ENCODE measurements around the gene FLOT2.
A peak's percentile ranks its signal among the peaks of the same experiment; 100 is the strongest.
"Not testable (repeated sequence)": the region's sequence is repeated elsewhere in the genome, so short reads cannot be mapped to it uniquely, and the experiment has no call there.

Gene FLOT2

DNA sequence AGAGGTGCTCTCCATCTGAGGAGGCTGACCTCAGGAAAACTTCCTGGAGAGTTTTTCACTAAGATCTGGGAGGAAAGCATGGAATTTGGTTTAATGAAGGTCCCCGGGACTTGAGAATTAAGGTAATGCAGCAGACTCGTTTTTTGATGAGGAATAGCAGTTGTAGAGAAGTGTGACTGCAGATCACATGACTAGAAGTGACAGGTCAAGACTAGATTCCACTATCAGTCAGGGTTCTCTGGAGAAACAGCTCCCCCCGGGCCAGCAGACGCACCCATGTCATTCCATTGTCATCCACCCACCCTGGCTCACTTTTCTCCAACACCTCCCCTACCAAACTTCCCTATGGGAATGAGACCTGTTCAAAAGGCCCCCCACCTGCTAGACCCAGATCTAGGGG lies 7.3 kb upstream of the FLOT2 start:
- no peak for DNase-seq
- Histone ChIP-seq H3K9me3 (no peaks in the 10 kb centered on the region), H3K36me3 (peaks cover 11 to 45% (median 37%) of the 10 kb centered on the region in 3 donors), H3K27me3 (no peaks in the 10 kb centered on the region), H3K27ac (no peak overlapping the region), H3K4me3 (no peak overlapping the region), H3K4me1 (peaks cover 0 to 37% (median 22%) of the 10 kb centered on the region in 4 donors)
- intact Hi-C loops (cut with DNase I; ENCODE audit: low total_unique reads), result loop anchor here (10.0 kb wide), 1 partner anchor 60 kb away; the partner anchor contains the start of gene FAM222B
- TF ChIP-seq, protein P1, sequence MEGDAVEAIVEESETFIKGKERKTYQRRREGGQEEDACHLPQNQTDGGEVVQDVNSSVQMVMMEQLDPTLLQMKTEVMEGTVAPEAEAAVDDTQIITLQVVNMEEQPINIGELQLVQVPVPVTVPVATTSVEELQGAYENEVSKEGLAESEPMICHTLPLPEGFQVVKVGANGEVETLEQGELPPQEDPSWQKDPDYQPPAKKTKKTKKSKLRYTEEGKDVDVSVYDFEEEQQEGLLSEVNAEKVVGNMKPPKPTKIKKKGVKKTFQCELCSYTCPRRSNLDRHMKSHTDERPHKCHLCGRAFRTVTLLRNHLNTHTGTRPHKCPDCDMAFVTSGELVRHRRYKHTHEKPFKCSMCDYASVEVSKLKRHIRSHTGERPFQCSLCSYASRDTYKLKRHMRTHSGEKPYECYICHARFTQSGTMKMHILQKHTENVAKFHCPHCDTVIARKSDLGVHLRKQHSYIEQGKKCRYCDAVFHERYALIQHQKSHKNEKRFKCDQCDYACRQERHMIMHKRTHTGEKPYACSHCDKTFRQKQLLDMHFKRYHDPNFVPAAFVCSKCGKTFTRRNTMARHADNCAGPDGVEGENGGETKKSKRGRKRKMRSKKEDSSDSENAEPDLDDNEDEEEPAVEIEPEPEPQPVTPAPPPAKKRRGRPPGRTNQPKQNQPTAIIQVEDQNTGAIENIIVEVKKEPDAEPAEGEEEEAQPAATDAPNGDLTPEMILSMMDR (IDR thresholded peaks at IDR 0.05), result no peak

DNA sequence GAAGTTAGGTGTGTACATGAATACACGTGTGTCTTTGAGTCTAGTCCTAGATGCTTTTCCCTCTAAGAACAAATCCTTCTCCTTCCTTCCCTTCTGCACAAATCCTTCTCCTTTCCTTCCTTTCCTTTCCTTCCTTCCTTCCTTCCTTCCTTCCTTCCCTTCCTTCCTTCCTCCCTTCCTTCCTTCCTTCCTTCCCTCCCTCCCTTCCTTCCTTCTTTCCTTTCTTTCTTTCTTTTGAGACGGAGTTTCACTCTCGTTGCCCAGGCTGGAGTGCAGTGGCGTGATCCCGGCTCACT lies 6.0 kb upstream of the FLOT2 start:
- not testable (repeated sequence) for H3K27ac ChIP-seq, DNase-seq, H3K4me3 ChIP-seq, H3K9me3 ChIP-seq, H3K27me3 ChIP-seq
- Histone ChIP-seq H3K4me1 (peaks cover 0 to 35% (median 15%) of the 10 kb centered on the region in 4 donors), H3K36me3 (peaks cover 4 to 32% (median 28%) of the 10 kb centered on the region in 3 donors)
- intact Hi-C loops (cut with DNase I; ENCODE audit: low total_unique reads), result loop anchor here (10.0 kb wide), 1 partner anchor 59 kb away; the partner anchor contains the start of gene FAM222B

DNA sequence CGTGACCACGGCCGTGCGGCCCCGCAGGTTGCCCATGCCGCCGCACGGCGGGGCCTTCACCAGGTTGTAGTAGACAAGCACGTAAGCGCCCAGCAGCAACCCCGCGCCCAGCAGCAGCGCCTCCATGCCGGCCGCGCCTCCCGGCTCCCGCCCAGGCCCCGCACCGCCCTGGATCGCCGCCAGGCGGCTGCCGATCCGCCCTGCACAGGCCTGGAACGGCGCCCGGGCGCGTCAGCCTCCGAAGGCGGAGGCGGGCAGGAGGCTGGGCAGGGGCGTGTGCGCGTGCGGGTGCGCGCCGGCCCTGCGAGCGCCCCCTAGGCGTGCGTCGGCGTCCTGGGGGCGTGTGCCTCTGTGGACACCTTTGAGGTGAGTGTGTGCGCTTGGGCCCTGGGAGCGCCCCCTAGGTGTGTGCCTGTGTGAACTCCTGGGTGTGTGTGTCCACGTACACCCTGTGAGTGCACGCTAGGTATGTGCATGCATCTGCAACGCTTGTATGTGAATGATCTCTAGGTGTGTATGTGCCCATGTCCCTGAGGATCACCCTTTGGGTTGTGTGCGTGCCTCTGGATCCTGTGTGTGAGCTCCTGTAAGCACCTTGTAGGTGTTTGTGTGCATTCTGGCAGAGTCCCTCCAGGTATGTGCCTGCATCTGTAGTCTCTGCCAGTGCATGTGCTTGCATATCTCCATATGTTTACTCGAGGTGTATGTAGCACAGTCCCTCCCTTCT lies 5.4 kb upstream of the FLOT2 start, which contains the start of gene DHRS13:
Gene DHRS13, minus strand, starts transcription at position 261 of the 727 bp plus-strand sequence. Its CDS starts 135 bp downstream, at position 126.
- Histone ChIP-seq H3K27ac (peak within 1 kb of the TSS; percentile 77 to 81), H3K4me3 (peak within 1 kb of the TSS; percentile 62 to 67), H3K27me3 (no peaks in the 10 kb centered on the region), H3K36me3 (peaks cover 4 to 27% (median 24%) of the 10 kb centered on the region in 3 donors), H3K4me1 (peaks cover 0 to 38% (median 16%) of the 10 kb centered on the region in 4 donors), H3K9me3 (no peaks in the 10 kb centered on the region)
- TF ChIP-seq, protein P1 (IDR thresholded peaks at IDR 0.05), result peak; percentile 75 to 84
- intact Hi-C loops (cut with DNase I; ENCODE audit: low total_unique reads), result loop anchor here (10.0 kb wide), 1 partner anchor 58 kb away; the partner anchor contains the start of gene FAM222B
- DNase-seq, result peak; percentile 74 to 90

DNA sequence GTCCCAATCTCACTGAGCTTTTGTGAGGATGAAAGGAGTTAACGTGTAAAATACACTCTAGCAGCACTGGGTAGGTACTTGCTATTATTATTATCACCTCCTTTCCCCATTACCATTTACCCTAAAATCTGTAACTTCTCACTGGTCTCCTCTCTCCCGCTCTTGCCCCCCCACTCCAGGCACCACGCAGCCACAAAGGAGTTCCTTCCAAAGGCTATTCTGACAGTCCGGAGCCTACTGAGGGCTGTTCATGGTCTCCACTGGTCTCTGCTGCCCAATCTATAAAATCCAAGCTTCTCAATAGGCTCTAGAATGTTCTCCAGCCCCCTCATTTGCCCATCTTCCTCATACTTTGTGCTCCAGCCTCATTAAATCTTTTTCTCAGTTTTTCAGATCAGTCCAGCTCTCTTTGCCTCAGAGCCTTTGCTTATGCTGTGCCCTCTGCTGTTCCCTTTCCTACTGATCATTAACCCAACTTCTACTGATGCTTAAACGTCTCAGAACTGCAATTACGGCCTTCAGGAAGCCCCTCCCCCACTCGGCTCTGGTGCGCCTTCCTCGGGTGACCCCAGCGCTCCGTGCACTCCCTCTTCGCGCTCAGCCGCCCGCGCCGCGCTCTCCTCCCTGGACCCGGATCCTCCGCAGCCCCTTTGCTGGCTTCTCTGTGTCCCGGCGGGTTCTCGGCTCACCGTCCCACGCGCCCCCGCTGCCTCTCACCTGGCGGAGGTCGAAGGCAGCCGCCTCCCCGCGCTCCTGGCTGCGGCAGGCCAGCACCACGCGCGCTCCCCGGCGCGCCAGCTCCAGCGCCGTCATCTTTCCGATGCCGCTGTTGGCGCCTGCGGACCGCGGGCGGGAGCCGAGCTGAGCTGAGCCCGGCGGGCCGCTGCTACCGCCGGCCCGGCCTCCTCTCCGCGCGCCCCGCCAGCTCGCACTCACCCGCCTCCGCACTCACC lies 4.6 kb upstream of the FLOT2 start:
- TF ChIP-seq, protein P1 (IDR thresholded peaks at IDR 0.05), result no peak
- DNase-seq, result no peak
- no peaks in the 10 kb centered on the region for H3K9me3 ChIP-seq
- H3K4me1 ChIP-seq, result peaks cover 0 to 41% (median 17%) of the 10 kb centered on the region in 4 donors
- peaks cover 4 to 19% (median 16%) of the 10 kb centered on the region in 3 donors for H3K36me3 ChIP-seq
- peak overlapping the region; percentile 77 to 81 for H3K27ac ChIP-seq
- H3K27me3 ChIP-seq, result no peaks in the 10 kb centered on the region
- peak overlapping the region; percentile 62 to 67 for H3K4me3 ChIP-seq
- intact Hi-C loops (cut with DNase I; ENCODE audit: low total_unique reads), result loop anchor here (10.0 kb wide), 1 partner anchor 57 kb away; the partner anchor contains the start of gene FAM222B

DNA sequence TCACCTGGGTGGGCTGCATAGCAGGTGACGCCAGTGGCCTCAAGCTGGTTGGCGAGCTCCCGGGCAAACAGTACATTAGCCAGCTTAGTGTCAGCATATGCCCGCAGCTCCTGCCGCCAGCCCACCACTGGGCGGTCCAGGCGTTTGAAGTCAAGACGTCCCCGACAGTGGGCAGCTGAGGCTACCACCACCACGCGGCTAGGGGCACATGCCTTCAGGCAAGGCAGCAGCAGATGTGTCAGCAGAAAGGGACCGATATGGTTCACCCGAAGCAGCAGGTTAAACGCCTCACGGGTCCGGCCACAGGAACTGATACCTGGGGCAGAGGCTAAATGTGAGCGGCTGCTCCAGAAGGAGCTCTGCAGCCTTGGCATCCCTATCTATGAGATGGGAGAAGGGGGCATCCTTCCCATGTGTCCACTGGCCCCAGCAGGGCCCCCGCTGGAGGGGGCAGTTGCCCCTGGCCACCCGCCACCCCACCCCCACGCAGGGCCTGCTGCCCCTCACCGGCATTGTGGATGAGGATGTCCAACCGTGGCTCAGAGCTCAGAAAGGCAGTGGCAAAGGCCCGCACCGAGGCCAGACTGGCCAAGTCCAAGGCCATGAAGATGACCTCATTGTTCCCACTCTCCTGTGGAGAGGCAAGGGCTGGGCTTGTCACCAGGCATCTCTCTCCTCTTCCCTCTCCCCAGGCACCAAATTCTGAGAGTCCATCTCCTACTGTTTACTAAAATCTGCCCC lies 3.6 kb upstream of the FLOT2 start:
- H3K27me3 ChIP-seq, result no peaks in the 10 kb centered on the region
- no peak overlapping the region for H3K27ac ChIP-seq
- H3K9me3 ChIP-seq, result no peaks in the 10 kb centered on the region
- intact Hi-C loops (cut with DNase I; ENCODE audit: low total_unique reads), result loop anchor here (10.0 kb wide), 1 partner anchor 56 kb away; the partner anchor contains the start of gene FAM222B
- peaks cover 0 to 46% (median 22%) of the 10 kb centered on the region in 4 donors for H3K4me1 ChIP-seq
- H3K4me3 ChIP-seq, result no peak overlapping the region
- TF ChIP-seq, protein P1 (IDR thresholded peaks at IDR 0.05), result no peak
- peaks cover under 1 to 9% (median 6%) of the 10 kb centered on the region in 3 donors for H3K36me3 ChIP-seq
- DNase-seq, result peak in 1 of 2 donors; percentile 56

Measured in tibial artery (tissue), 4 donors.